Skeletal muscle tissue (tissue), 4 donors: Measurements from ENCODE around the gene GLRX. TPM values are rescaled to one million over a fixed set of nuclear protein-coding genes. Genes with fewer than 3 reads are reported as not detected.
A peak's percentile ranks its signal among the peaks of the same experiment; 100 is the strongest.
"Not testable (repeated sequence)": the region's sequence is repeated elsewhere in the genome, so short reads cannot be mapped to it uniquely, and the experiment has no call there.

Experiments
- H3K27ac ChIP-seq: one replicate; pipeline ENCODE4 v1.7.0; 2013; ENCODE audit warnings: mild to moderate bottlenecking, low read depth, low read length, inconsistent platforms
- H3K27me3 ChIP-seq, 3 donors: one replicate each; pipeline ENCODE4 v1.7.0; 2013; ENCODE audit warnings: low read length in 3 of 3; ENCODE audit not compliant: control insufficient read depth in 3 of 3, insufficient read depth in 3 of 3
- H3K36me3 ChIP-seq, 3 donors: one replicate each; pipeline ENCODE4 v1.7.0; 2013; ENCODE audit warnings: low read length in 3 of 3; ENCODE audit not compliant: control insufficient read depth in 3 of 3, insufficient read depth in 3 of 3
- H3K4me1 ChIP-seq, 3 donors: one replicate each; pipeline ENCODE4 v1.7.0; 2013; ENCODE audit warnings: low read length in 3 of 3, mild to moderate bottlenecking in 3 of 3; ENCODE audit not compliant: control insufficient read depth in 3 of 3, insufficient read depth in 3 of 3
- H3K4me3 ChIP-seq, 3 donors: one replicate each; pipeline ENCODE4 v1.7.0; 2013; ENCODE audit warnings: low read length in 3 of 3
- H3K9ac ChIP-seq, 3 donors: one replicate each; pipeline ENCODE4 v1.7.0; 2013; ENCODE audit warnings: low read length in 3 of 3, mild to moderate bottlenecking in 3 of 3, moderate library complexity in 2 of 3, low read depth in 1 of 3
- H3K9me3 ChIP-seq, 3 donors: one replicate each; pipeline ENCODE4 v1.7.0; 2013; ENCODE audit warnings: low read length in 3 of 3; ENCODE audit not compliant: control insufficient read depth in 3 of 3
- total RNA-seq: library from RNA; depleted of rRNA; stranded (reverse); fragments of >200 nt; gene quantifications from one replicate; pipeline ENCODE4 v1.2.3, GENCODE V29; 2014
- donor health status: Osteomylitis.

The GLRX gene
- total RNA-seq, 1 donor from 2014 or later, result 6.8 TPM

GRCh38 chr5:95821110-95822021 lies 1.2 kb downstream of the GLRX start:
- Histone ChIP-seq H3K9ac (peak overlapping the region; percentile 75 to 91 (median 88)), H3K27me3 (no peaks in the 10 kb centered on the region), H3K4me1 (peaks cover 48 to 65% (median 63%) of the 10 kb centered on the region in 3 donors), H3K9me3 (no peaks in the 10 kb centered on the region), H3K4me3 (peak overlapping the region; percentile 81 to 99 (median 94)), H3K36me3 (peaks cover 0 to under 1% (median 0%) of the 10 kb centered on the region in 3 donors), H3K27ac (peak overlapping the region; percentile 92)

- H3K36me3 ChIP-seq, result peaks cover 12 to 21% (median 15%) of the 10 kb centered on the region in 3 donors
- no peaks in the 10 kb centered on the region for H3K9me3 ChIP-seq
- H3K9ac ChIP-seq, result peak overlapping the region; percentile 46 to 63 (median 58)
- peak overlapping the region; percentile 58 for H3K27ac ChIP-seq
- H3K27me3 ChIP-seq, result no peaks in the 10 kb centered on the region
- peaks cover 34 to 67% (median 50%) of the 10 kb centered on the region in 3 donors for H3K4me1 ChIP-seq
- peak overlapping the region; percentile 15 to 57 (median 53) for H3K4me3 ChIP-seq
Measured at GRCh38 chr5:95818181-95819147, 4.1 kb downstream of the GLRX start.

GRCh38 chr5:95817430-95817829 lies 5.1 kb downstream of the GLRX start:
- Histone ChIP-seq H3K36me3 (peaks cover 12 to 21% (median 15%) of the 10 kb centered on the region in 3 donors), H3K27me3 (no peaks in the 10 kb centered on the region), H3K9ac (peak overlapping the region; percentile 42 to 58 (median 55)), H3K9me3 (no peaks in the 10 kb centered on the region), H3K27ac (peak overlapping the region; percentile 58), H3K4me1 (peaks cover 32 to 71% (median 42%) of the 10 kb centered on the region in 3 donors), H3K4me3 (peak overlapping the region in 1 of 3 donors; percentile 41)

- Histone ChIP-seq H3K36me3 (peaks cover 12 to 23% (median 15%) of the 10 kb centered on the region in 3 donors), H3K4me1 (peaks cover 36 to 77% (median 47%) of the 10 kb centered on the region in 3 donors), H3K27ac (peak overlapping the region; percentile 58)
Measured at GRCh38 chr5:95816776-95817175, 5.8 kb downstream of the GLRX start.

GRCh38 chr5:95816341-95816740 lies 6.2 kb downstream of the GLRX start:
- Histone ChIP-seq H3K9me3 (no peaks in the 10 kb centered on the region), H3K27ac (no peak overlapping the region), H3K9ac (no peak overlapping the region), H3K4me3 (no peak overlapping the region), H3K27me3 (no peaks in the 10 kb centered on the region), H3K4me1 (peaks cover 32 to 73% (median 44%) of the 10 kb centered on the region in 3 donors), H3K36me3 (peaks cover 12 to 23% (median 15%) of the 10 kb centered on the region in 3 donors)

More at GRCh38 chr5:95816776-95817175, 5.8 kb downstream of the GLRX start:
- no peaks in the 10 kb centered on the region for H3K9me3 ChIP-seq
- no peaks in the 10 kb centered on the region for H3K27me3 ChIP-seq
- no peak overlapping the region for H3K4me3 ChIP-seq
- H3K9ac ChIP-seq, result no peak overlapping the region

GRCh38 chr5:95815155-95815729 lies 7.3 kb downstream of the GLRX start:
- Histone ChIP-seq H3K27me3 (no peaks in the 10 kb centered on the region), H3K36me3 (peaks cover 12 to 23% (median 15%) of the 10 kb centered on the region in 3 donors), H3K4me1 (peaks cover 26 to 71% (median 38%) of the 10 kb centered on the region in 3 donors), H3K9ac (no peak overlapping the region), H3K4me3 (no peak overlapping the region), H3K27ac (no peak overlapping the region), H3K9me3 (no peaks in the 10 kb centered on the region)

DNA sequence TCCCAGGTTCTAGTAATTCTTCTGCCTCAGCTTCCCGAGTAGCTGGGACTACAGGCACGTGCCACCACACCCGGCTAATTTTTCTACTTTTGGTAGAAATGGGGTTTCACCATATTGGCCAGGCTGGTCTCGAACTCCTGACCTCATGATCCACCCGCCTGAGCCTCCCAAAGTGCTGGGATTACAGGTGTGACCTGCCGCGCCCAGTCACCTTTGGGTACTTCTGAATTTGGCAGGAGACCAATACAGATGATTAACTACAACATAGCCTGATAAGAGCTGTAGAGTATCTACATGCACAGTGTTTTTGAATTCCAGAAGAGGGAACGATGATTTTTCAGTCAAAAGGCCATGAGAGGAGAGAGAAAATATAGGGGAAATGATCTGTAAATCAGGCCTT lies 9.5 kb downstream of the GLRX start:
- H3K9me3 ChIP-seq, H3K9ac ChIP-seq, H3K4me3 ChIP-seq, H3K27me3 ChIP-seq: not testable (repeated sequence)
- Histone ChIP-seq H3K4me1 (peaks cover 34 to 77% (median 41%) of the 10 kb centered on the region in 3 donors), H3K36me3 (peaks cover 12 to 23% (median 15%) of the 10 kb centered on the region in 3 donors), H3K27ac (peak overlapping the region; percentile 19)

DNA sequence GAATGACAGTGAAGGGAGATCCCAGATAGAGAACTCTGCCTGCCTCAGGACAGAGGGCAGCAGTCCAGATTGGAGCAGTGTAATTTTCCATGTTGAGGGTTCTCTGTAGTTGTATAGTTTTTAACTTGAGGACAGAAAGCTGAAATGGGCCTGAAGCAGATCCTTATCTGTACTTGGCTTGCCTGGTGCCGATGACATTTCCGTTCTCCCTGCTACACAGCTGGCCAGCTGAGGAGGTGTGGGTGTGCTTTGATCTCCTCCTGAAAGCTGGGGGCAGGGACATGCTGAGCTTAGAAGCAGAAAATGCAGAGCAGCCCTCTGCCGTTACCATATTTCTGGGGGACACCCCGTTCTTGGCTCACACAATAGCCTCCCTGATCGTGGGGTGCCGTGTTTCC lies 10.5 kb downstream of the GLRX start:
- Histone ChIP-seq H3K4me1 (peaks cover 26 to 71% (median 37%) of the 10 kb centered on the region in 3 donors), H3K27me3 (no peaks in the 10 kb centered on the region), H3K9me3 (no peaks in the 10 kb centered on the region), H3K27ac (peak overlapping the region; percentile 33), H3K4me3 (no peak overlapping the region), H3K9ac (peak overlapping the region in 1 of 3 donors; percentile 40), H3K36me3 (peaks cover 12 to 23% (median 15%) of the 10 kb centered on the region in 3 donors)

DNA sequence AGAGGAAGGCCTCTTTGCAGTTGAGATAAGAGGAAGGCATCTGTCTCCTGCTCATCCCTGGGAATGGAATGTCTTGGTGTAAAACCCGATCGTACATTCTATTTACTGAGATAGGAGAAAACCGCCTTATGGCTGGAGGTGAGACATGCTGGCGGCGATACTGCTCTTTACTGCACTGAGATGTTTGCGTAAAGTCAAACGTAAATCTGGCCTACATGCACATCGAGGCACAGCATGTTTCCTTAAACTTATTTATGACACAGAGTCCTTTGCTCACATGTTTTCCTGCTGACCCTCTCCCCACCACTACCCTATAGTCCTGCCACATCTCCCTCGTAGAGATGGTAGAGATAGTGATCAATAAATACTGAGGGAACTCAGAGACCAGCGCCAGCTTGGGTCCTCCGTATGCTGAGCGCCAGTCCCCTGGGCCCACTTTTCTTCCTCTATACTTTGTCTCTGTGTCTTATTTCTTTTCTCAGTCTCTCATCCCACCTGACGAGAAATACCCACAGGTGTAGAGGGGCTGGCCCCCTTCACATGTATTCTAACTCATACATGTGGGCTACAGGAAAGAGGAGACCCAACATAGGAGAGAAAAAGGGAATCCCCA lies 11.0 kb downstream of the GLRX start:
- peaks cover 12 to 23% (median 15%) of the 10 kb centered on the region in 3 donors for H3K36me3 ChIP-seq

More for the DNA sequence above, 11.0 kb downstream of the GLRX start:
- Histone ChIP-seq H3K27ac (peak overlapping the region; percentile 33), H3K4me1 (peaks cover 26 to 66% (median 36%) of the 10 kb centered on the region in 3 donors), H3K9ac (peak overlapping the region in 1 of 3 donors; percentile 40)
- H3K27me3 ChIP-seq, H3K4me3 ChIP-seq, H3K9me3 ChIP-seq: not testable (repeated sequence)
